Measurements from ENCODE around the gene TCAF2. TPM values are rescaled to one million over a fixed set of nuclear protein-coding genes. Genes with fewer than 3 reads are reported as not detected.
"Not testable (repeated sequence)": the region's sequence is repeated elsewhere in the genome, so short reads cannot be mapped to it uniquely, and the experiment has no call there.

The TCAF2 gene
- total and polyA plus RNA-seq, 2 of the 8 experiments (the other 6 are each of a cell fraction or from before 2014, with no cell fraction given) = 0.06 to 0.20 TPM

GRCh38 chr7:143598086-143598485 is 22.7 kb upstream of the TCAF2 start:
- not testable (repeated sequence) for DNase-seq (ENCODE audit: low read depth in 1 of 2, low spot score in 2 of 2); H2AFZ ChIP-seq (ENCODE audit: low read length)

GRCh38 chr7:143603549-143603948 is 17.2 kb upstream of the TCAF2 start:
- H2BK12ac ChIP-seq (ENCODE audit: low read depth, low read length); H2AFZ ChIP-seq (ENCODE audit: low read length); CTCF ChIA-PET (ENCODE audit: partially characterized antibody); H3K79me1 ChIP-seq (ENCODE audit: low read depth, low read length); H3K4ac ChIP-seq (replicated peaks; ENCODE audit: insufficient read length, low read depth, low read length); H3K56ac ChIP-seq (replicated peaks; ENCODE audit: insufficient read length, low read depth, low read length); H3K4me3 ChIP-seq (ENCODE audit: extremely low read depth in 1 of 4, insufficient read depth in 2 of 4, low read depth in 3 of 4, low read length in 4 of 4); H3K27ac ChIP-seq (ENCODE audit: low read depth, low read length); FAIRE-seq; H4K91ac ChIP-seq (replicated peaks; ENCODE audit: insufficient read length, low read length); H4K8ac ChIP-seq (ENCODE audit: extremely low read depth, insufficient read depth, low read length); H3K36me3 ChIP-seq (ENCODE audit: control insufficient read depth in 2 of 4, insufficient read depth in 4 of 4, low read length in 3 of 4); POLR2A ChIA-PET (ENCODE audit: partially characterized antibody); H3K23me2 ChIP-seq (ENCODE audit: low read depth, low read length); H2AK5ac ChIP-seq (ENCODE audit: low read depth, low read length); H2BK20ac ChIP-seq (ENCODE audit: low read length); H3K79me2 ChIP-seq (ENCODE audit: control insufficient read depth in 1 of 2, insufficient read depth in 2 of 2, low read length in 2 of 2); H2BK5ac ChIP-seq (ENCODE audit: low read depth, low read length); H3K14ac ChIP-seq (ENCODE audit: insufficient read length); H3K23ac ChIP-seq (ENCODE audit: insufficient read length); DNase-seq (ENCODE audit: low read depth in 1 of 2, low spot score in 2 of 2); H3K4me2 ChIP-seq (ENCODE audit: insufficient read depth in 1 of 2, low read depth in 2 of 2, low read length in 2 of 2); H3K18ac ChIP-seq (ENCODE audit: extremely low read depth, low read length); H3K27me3 ChIP-seq (replicated peaks in 1 of 4; ENCODE audit: control insufficient read depth in 3 of 4, extremely low read depth in 1 of 4, insufficient read depth in 3 of 4, low read length in 3 of 4); H2BK120ac ChIP-seq (replicated peaks; ENCODE audit: low read depth, low read length); H4K20me1 ChIP-seq (replicated peaks in 1 of 2; ENCODE audit: control insufficient read depth in 1 of 2, insufficient read depth in 2 of 2, low read length in 2 of 2); H2BK15ac ChIP-seq (ENCODE audit: low read length); H3K4me1 ChIP-seq (replicated peaks in 1 of 4; ENCODE audit: control insufficient read depth in 3 of 4, insufficient read depth in 4 of 4, low read length in 3 of 4); H3K9ac ChIP-seq (replicated peaks in 1 of 4; ENCODE audit: extremely low read depth in 1 of 4, low read depth in 3 of 4, low read length in 3 of 4); H3K9me3 ChIP-seq (ENCODE audit: insufficient read depth in 2 of 2, low read depth in 1 of 2, low read length in 1 of 2); H4K5ac ChIP-seq (ENCODE audit: insufficient read length, low read depth, low read length): not testable (repeated sequence)
- WGBS, 2 experiments (ENCODE audit: extremely low coverage in 1 of 2, insufficient coverage in 1 of 2, insufficient read length in 1 of 2, insufficient replicate concordance in 2 of 2, low coverage in 1 of 2, low lambda C conversion rate in 2 of 2, missing lambda C conversion rate in 1 of 2) = no CpG with 5 or more reads among the region's 2 CpGs

More at GRCh38 chr7:143598086-143598485, 22.7 kb upstream of the TCAF2 start:
- H3K9me3 ChIP-seq (ENCODE audit: insufficient read depth in 2 of 2, low read depth in 1 of 2, low read length in 1 of 2); H3K4ac ChIP-seq (replicated peaks; ENCODE audit: insufficient read length, low read depth, low read length); H4K8ac ChIP-seq (ENCODE audit: extremely low read depth, insufficient read depth, low read length); FAIRE-seq; H3K27ac ChIP-seq (ENCODE audit: low read depth, low read length); H3K9ac ChIP-seq (replicated peaks in 1 of 4; ENCODE audit: extremely low read depth in 1 of 4, low read depth in 3 of 4, low read length in 3 of 4); POLR2A ChIA-PET (ENCODE audit: partially characterized antibody); H3K4me2 ChIP-seq (ENCODE audit: insufficient read depth in 1 of 2, low read depth in 2 of 2, low read length in 2 of 2); H2BK120ac ChIP-seq (replicated peaks; ENCODE audit: low read depth, low read length); H4K5ac ChIP-seq (ENCODE audit: insufficient read length, low read depth, low read length); H3K79me2 ChIP-seq (ENCODE audit: control insufficient read depth in 1 of 2, insufficient read depth in 2 of 2, low read length in 2 of 2); H3K14ac ChIP-seq (ENCODE audit: insufficient read length); H3K4me1 ChIP-seq (replicated peaks in 1 of 4; ENCODE audit: control insufficient read depth in 3 of 4, insufficient read depth in 4 of 4, low read length in 3 of 4); H3K23me2 ChIP-seq (ENCODE audit: low read depth, low read length); H3K79me1 ChIP-seq (ENCODE audit: low read depth, low read length); H3K36me3 ChIP-seq (ENCODE audit: control insufficient read depth in 2 of 4, insufficient read depth in 4 of 4, low read length in 3 of 4); H2BK20ac ChIP-seq (ENCODE audit: low read length); H3K56ac ChIP-seq (replicated peaks; ENCODE audit: insufficient read length, low read depth, low read length); H3K23ac ChIP-seq (ENCODE audit: insufficient read length); H3K4me3 ChIP-seq (ENCODE audit: extremely low read depth in 1 of 4, insufficient read depth in 2 of 4, low read depth in 3 of 4, low read length in 4 of 4); H2BK12ac ChIP-seq (ENCODE audit: low read depth, low read length); H4K20me1 ChIP-seq (replicated peaks in 1 of 2; ENCODE audit: control insufficient read depth in 1 of 2, insufficient read depth in 2 of 2, low read length in 2 of 2); H3K18ac ChIP-seq (ENCODE audit: extremely low read depth, low read length); H2BK15ac ChIP-seq (ENCODE audit: low read length); H2BK5ac ChIP-seq (ENCODE audit: low read depth, low read length); H2AK5ac ChIP-seq (ENCODE audit: low read depth, low read length); H4K91ac ChIP-seq (replicated peaks; ENCODE audit: insufficient read length, low read length); H3K27me3 ChIP-seq (replicated peaks in 1 of 4; ENCODE audit: control insufficient read depth in 3 of 4, extremely low read depth in 1 of 4, insufficient read depth in 3 of 4, low read length in 3 of 4); CTCF ChIA-PET (ENCODE audit: partially characterized antibody): not testable (repeated sequence)
- 96% methylated on average over 4 of the region's 11 CpGs; no CpG with 5 or more reads in 1 of the 2 experiments for WGBS, 2 experiments (ENCODE audit: extremely low coverage in 1 of 2, insufficient coverage in 1 of 2, insufficient read length in 1 of 2, insufficient replicate concordance in 2 of 2, low coverage in 1 of 2, low lambda C conversion rate in 2 of 2, missing lambda C conversion rate in 1 of 2)

All from H1 (cell line).